Measurements from ENCODE around the gene SLC6A15.

Gene SLC6A15

GRCh38 chr12:84843593-84844144, 68.9 kb downstream of the SLC6A15 start:
- no peak for TF ChIP-seq CTCF (IDR thresholded peaks at IDR 0.05; ENCODE audit: extremely low read depth, missing control alignments)
- DNase-seq (ENCODE audit: low spot score): no peak

GRCh38 chr12:84842406-84843013, 70.1 kb downstream of the SLC6A15 start:
- peak; percentile 15 for DNase-seq (ENCODE audit: low spot score)
- TF ChIP-seq CTCF (IDR thresholded peaks at IDR 0.05; ENCODE audit: extremely low read depth, missing control alignments): peak; percentile 51

GRCh38 chr12:84841591-84841990, 71.0 kb downstream of the SLC6A15 start:
- TF ChIP-seq CTCF (IDR thresholded peaks at IDR 0.05; ENCODE audit: extremely low read depth, missing control alignments): no peak
- no peak for DNase-seq (ENCODE audit: low spot score)

GRCh38 chr12:84840356-84840755, 72.2 kb downstream of the SLC6A15 start:
- no peak for DNase-seq (ENCODE audit: low spot score)
- no peak for TF ChIP-seq CTCF (IDR thresholded peaks at IDR 0.05; ENCODE audit: extremely low read depth, missing control alignments)

- no peak for DNase-seq (ENCODE audit: low spot score)
- no peak for TF ChIP-seq CTCF (IDR thresholded peaks at IDR 0.05; ENCODE audit: extremely low read depth, missing control alignments)
Observed at GRCh38 chr12:84826925-84827324, 85.7 kb downstream of the SLC6A15 start.

- no peak for TF ChIP-seq CTCF (IDR thresholded peaks at IDR 0.05; ENCODE audit: extremely low read depth, missing control alignments)
- DNase-seq (ENCODE audit: low spot score): no peak
Observed at GRCh38 chr12:84825149-84825548, 87.5 kb downstream of the SLC6A15 start.

- DNase-seq (ENCODE audit: low spot score): no peak
- no peak for TF ChIP-seq CTCF (IDR thresholded peaks at IDR 0.05; ENCODE audit: extremely low read depth, missing control alignments)
Observed at GRCh38 chr12:84822525-84822924, 90.1 kb downstream of the SLC6A15 start.
